Activated CD4-positive, CD25-positive, alpha-beta regulatory T cell treated with anti-CD3 and anti-CD28 coated beads, Interleukin-2, amount 50 U/mL, for 16 hours (primary cell): ENCODE measurements around the gene APLP2.
"Not testable (repeated sequence)": the region's sequence is repeated elsewhere in the genome, so short reads cannot be mapped to it uniquely, and the experiment has no call there.

Experiments used
- DNase-seq: peaks from one replicate; pipeline ENCODE4 v3.0.0-alpha.2; 2020; ENCODE audit warnings: low read depth, low spot score

Gene APLP2

DNA sequence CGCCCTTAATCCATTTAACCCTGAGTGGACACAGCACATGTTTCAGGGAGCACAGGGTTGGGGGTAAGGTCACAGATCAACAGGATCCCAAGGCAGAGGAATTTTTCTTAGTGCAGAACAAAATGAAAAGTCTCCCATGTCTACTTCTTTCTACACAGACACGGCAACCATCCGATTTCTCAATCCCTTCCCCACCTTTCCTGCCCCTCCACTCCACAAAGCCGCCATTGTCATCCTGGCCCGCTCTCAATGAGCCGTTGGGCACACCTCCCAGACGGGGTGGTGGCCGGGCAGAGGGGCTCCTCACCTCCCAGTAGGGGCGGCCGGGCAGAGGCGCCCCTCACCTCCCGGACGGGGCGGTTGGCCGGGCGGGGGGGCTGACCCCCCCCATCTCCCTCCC is 20.8 kb downstream of the APLP2 start:
- not testable (repeated sequence) for DNase-seq

DNA sequence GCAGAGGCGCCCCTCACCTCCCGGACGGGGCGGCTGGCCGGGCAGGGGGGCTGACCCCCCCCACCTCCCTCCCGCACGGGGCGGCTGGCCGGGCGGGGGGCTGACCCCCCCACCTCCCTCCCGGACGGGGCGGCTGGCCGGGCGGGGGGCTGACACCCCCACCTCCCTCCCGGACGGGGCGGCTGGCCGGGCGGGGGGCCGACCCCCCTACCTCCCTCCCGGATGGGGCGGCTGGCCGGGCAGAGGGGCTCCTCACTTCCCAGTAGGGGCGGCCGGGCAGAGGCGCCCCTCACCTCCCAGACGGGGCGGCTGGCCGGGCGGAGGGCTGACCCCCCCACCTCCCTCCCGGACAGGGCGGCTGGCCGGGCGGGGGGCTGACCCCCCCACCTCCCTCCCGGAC is 21.5 kb downstream of the APLP2 start:
- DNase-seq: not testable (repeated sequence)

DNA sequence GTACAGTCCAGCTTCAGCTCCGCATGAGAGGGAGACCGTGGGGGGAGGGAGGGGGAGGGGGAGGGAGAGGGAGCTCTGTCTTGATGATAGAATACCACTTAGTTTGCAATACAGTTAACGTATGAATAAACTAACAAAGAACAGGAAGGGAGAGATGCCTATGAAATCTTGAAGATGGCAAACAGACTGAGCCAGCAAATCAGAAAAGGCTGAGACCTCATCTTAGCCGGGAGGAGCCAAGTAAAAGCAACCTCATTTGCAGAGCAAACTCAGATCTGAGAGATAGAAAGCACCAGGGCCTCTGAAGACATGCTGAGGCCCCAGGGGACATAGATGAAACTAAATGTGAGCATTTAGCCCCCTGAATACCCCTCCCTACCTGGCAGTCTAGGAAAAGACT is 23.0 kb downstream of the APLP2 start:
- DNase-seq: no peak

DNA sequence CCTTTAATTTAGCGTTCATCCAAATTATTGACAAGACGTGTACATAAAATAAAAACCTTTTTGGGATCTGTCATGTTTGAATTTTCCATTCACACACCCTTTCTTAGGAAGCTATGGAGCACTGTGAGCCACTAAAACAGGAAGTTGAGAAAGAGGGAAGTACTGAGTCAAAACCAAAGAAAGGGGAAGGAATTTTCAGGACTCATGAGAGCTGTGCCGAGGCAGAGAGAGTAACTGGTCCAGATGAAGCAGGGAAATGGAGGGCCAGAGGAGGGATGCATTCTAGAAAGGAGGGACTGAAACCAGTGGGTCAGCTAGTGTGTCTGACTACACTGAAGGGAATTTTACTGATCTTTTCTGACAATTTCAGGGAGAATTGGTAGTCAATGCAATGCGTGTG is 24.9 kb downstream of the APLP2 start:
- DNase-seq: no peak

DNA sequence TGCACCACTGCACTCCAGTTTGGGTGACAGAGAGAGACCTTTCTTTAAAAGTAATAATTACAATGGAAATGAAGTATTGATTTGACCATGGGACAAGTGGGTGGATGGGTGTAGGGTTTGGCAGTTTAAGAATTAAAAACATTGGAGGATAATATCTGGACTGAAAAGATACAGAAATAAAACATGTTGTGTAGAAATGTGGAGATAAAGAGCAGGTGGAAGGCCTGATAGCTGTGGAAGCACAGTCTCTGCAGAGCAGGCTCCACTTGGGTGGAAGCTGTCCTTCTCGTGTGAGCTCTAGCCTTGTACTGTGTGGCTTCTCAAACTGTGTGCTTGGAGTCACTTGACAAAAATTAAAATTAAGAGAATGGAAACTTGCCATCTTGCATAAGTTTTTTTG is 25.6 kb downstream of the APLP2 start:
- DNase-seq: no peak

DNA sequence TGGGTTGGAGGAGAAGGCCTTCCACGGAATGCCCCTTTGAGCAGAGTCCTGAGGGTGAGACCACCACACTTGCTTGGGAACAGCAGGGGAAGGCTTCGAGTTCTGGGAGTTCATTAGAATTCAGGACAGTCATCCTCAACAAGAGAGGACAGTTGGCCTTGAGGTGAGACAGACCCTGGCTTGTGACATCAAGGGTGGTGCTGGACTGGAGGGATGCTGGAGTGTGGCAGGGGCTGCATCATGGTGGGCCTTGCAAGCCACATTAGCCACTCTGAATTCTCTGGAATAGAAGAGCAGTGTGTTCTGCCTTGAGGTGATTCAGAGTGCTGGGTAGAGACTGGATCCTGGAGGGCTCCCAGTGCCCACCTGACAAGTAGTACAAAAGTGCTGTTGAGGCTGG is 26.3 kb downstream of the APLP2 start:
- DNase-seq: no peak

DNA sequence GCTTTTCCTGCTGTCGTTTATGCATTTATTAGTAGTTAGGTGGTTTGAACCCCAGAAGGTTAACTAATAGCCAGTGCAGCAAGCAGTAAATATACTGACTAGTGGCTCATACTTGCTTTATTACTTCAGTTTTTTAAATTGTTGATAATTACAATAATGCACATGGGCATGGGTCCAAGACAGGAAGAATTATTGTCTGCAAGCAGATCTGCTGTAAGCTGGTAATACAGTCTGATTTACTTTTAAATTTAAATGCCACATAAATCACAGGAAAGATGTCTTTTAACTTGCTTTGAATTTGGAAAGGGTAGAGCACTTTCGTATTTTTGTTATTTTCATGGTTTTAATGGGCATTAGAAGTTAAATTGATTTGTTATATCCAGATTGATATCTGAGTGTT is 27.1 kb downstream of the APLP2 start:
- DNase-seq: no peak

DNA sequence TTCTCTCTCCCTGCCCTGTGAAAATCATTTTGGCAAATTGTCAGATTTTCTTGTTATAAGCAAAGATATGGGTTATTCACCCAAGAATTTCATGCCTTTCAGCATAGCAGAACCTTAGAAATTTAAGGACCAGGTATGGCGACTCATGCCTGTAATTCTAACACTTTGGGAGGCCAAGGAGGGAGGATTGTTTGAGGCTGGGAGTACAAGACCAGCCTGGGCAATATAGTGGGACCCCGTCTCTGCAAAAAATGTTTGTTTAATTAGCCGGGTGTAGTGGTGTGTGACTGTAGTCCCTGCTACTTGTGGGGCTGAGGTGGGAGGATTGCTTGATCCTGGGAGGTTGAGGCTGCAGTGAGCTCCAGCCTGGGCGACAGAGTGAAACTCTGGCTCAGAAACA is 27.6 kb downstream of the APLP2 start:
- DNase-seq: no peak

DNA sequence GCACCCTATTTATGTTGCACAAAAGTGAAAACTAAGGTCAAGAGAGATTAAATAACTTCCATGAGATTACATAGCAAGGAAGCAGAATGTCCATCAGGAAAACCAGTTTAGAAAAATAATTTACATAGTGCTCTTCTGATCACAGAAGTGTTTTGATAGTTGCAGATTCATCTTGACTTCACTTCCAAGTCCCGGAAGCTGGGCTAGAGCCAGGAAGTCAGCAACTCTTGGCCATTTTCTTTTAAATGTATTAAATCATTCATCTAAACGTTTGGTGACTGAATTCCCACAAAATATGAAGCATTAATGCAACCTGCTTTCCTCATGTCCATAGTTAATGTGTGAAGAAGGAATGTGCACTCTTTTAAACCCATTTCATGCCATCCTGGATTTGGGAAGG is 29.7 kb downstream of the APLP2 start:
- DNase-seq: no peak

DNA sequence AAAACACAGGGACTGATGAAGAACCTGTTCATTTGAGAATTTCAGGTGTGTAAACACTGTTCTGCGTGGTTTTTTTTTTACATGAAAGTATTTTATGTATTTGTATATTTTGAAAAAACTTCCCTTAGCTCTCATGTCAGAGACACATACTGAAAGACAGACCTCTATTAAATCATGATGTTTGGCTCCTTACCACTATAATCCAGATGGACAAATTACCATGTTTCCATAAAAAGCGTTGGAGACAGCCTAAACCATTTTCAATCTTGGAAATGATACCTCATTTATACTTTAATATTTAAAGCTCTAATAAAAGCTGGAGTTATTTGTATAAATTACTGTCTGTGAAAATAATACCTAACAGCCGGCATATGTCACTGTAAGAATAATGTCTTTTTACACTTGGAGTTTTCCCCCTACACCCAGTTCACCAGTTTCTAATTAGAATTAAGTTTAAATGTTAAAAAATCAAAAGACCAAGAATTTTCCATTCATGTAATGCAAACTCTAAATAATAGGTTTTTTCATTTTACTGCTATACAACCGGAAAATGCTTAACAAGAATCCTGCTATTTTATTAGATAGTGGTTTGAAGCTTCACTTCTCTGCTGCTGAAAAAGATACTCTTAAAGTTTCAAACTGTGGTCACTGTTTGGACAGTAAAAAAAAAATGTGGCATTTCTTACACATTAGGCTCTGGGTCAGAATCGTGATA is 30.8 kb downstream of the APLP2 start:
- no peak for DNase-seq

DNA sequence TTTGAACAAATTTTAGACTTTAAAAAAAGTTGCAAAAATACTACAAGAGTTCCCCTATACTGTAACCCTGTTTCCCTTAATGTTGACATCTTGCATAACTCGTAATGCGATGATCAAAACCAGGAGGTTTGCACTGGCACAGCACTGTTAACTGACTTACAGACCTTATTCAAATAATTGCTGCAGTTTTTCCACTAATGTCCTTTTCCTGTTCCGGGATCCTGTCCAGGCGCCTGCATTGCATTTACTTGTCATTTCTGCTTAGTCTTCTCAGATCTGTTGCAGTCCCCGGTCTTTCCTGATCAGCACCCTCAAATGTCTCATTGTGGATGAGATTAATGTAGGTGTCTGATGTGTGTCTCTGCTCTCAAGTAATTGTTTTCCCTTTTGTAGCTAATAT is 32.0 kb downstream of the APLP2 start:
- no peak for DNase-seq

DNA sequence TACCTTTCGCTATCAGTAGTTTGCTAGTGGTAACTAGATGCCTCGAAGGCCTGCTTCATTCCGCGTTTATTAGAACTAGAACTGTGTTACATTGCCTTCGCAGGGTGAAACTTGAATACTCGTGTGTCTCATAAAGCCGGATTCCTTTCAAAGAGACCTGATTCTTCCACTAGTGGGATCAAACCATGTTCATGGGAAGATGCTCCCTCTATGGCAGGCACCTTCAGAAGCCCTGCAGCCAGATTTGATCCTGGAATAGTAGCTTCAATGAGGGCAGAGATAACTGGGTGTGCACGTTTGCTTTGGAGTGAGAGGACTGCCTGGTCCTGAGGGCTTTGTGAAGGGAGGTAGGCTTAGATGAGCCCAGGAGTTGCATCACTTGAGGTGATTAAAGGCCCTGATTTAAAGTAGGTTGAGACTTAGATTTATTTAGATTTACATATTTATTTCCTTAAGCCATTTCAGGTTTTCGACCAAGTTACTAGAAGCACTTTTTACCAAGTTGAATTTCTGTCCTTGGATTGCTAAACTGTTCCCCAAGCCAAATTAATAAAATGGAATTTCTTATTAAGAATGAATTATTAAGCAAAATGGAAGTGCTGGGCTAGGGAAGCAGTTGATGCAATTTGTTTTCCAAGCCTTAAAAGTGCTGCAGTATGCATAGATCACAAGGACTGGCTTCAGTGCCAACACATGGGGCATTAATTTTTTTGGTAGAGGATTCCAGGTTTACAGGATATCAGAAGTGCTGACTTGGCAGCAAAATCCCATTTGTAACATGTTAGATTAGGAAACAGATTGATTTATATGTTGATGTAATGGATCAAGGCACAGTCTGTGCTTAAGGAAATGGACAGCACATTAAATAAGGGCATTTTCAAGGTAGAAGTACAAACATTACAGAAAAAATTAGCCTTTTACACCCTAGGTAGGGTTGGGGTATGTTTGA is 32.9 kb downstream of the APLP2 start:
- DNase-seq: no peak

DNA sequence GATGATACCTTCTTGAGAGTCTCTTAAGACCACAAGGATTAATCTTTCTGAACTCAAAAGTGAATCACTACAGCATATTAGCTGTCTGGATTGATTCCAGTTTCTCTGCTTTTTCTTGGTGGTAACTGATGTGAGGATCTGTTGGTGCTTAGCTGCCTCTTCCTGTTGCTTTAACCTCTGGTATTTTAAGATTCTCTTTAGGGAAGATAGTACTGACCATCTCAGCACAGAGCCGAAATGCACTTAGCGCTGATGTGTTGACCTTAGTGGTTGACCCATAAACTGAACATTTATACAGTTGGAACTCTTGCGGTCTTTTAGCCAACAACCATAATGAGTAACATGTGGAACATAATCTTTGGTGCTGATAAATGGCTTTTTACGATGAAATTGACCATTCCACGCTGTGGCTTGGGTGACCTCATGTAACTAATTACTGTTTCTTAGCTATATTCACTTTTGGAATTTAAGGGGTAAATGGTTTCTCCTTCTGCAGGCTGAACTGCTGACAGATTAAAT is 33.7 kb downstream of the APLP2 start:
- DNase-seq: no peak

DNA sequence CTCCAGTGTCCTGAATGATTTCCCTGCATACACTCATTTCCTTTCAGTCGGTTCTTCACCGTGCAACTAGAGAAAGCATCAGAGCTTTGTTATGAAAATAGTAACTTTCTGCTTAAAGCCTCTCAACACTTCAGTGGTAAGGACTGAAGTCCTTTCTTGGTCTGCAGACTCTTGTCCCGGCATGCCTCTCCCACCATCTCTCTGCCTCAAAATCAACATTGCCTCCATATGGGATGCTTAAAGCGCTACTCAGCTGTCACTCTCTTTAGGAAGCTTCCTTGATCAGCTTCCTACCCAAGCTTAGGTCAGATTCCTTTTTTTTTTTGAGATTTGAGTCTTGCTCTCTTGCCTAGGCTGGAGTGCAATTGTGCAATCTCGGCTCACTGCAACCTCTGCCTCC is 36.7 kb downstream of the APLP2 start:
- DNase-seq: no peak

DNA sequence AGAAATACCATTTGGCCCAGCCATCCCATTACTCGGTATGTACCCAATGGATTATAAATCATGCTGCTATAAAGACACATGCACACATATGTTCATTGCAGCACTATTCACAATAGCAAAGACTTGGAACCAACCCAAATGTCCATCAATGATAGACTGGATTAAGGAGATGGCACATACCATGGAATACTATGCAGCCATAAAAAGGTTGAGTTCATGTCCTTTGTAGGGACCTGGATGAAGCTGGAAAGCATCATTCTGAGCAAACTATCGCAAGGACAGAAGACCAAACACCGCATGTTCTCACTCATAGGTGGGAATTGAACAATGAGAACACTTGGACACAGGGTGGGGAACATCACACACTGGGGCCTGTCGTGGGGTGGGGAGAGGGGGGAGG is 39.0 kb downstream of the APLP2 start:
- not testable (repeated sequence) for DNase-seq

DNA sequence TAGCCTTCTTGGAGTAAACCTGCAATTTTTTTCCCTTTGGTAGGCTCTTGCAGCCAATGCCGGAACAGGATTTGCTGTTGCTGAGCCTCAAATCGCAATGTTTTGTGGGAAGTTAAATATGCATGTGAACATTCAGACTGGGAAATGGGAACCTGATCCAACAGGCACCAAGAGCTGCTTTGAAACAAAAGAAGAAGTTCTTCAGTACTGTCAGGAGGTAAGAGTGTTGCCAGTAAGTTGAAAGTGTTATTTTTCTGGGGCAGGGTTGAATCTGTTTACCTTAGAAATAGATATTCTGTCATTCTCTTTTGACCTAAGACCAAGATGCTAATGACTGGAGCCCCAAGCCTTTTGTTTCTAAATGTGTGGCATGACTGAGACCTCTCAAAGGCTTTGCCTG is 39.7 kb downstream of the APLP2 start:
- no peak for DNase-seq

DNA sequence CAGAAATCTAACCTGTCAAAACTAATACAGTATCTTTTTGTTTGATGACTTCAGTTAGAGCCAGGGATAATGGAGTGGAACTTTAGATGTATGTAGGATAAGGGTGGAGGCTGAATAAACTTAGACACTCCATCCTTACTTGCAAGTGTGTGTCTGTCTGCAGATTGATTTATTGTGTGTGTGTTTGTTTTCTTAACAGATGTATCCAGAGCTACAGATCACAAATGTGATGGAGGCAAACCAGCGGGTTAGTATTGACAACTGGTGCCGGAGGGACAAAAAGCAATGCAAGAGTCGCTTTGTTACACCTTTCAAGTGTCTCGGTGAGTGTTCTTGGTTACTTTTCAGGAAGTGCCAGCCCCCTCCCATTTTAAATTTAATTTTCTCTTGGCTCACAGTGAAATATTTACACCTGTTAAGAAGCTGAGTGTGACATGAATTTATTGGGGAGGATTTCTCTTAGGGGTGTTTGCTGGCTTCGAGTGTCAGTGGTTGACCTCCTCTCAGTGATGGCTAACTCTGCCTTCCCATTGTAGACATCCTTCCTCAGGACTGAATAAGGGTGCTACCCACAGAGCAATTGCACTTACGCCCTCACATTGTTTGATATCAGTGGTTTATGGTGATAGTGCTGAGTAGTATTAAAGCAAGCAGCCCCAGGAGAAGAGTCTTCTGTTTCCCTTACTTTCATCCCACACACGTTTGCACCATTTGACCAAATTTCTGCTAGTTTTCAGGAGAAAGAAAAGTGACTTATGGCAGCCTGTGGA is 40.8 kb downstream of the APLP2 start:
- DNase-seq: no peak

DNA sequence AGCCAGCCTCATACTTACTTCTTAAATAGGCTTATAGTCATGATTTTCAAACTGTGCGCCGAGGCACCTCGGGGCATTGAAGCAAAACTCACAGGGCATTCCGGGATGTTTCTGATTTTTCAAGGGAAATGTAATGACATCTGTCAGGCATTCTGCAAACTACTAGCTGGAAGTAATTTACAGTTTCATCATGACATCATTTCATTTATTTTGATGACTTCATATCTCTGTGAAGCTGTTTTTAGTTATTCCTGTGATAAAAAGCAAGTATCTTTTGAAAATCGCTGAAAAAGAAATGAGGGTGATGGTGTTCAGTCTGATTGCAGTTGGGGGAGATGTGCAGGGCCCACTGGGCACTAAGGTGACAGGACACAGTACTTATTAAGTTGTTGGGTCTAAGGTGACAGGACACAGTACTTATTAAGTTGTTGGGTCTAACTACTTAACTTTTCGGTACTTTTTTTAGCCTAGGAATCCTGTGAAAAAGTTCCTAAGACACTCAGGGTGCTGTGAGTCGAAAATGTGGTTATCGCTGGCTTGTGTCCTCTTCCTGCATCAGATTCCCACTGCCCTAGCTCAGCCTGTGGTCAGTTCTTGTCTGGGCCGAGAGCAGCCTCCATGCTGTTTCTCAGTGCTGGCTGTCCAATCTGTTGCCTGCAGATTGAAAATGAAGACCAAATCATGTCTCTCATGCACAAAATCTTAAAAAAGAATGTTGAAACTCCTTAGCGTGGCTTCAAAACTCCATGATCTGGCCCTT is 42.6 kb downstream of the APLP2 start:
- DNase-seq: no peak

DNA sequence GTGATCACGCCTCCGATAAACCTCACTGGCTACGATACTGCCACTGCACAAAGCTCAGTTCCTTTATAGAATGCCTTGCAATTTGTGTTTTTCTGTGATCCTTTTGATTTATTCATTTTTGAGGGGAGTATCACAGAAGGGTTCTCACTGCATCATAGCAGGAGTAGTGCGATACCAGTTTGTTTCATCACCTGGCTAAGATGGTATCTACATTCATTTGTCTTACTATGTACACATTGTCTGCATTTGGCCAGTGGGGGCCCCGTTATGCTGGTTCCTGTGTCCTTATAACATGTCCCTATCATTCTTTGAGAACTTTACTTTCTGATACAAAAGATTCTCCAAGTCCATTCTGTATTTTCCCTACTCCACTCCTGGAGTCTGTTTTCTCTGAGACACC is 44.6 kb downstream of the APLP2 start:
- no peak for DNase-seq

DNA sequence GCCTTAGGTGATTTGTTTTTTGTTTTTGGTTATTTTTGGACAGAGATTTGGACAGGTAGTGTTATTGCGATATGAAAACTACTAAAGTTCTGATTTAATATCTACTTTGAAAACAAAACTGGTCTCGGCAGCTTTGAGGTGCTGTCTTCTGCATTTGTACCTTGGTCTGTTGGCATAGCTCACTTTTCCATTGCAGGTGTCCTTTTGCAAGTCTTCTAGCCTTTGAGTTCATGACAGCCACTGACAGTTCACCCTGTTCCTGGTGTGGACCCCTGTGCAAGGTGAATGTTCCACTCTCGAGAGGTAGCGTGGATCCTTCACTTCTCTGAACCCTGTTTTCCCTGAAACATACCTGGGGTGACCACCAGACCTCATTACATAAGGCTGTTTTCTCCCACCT is 45.0 kb downstream of the APLP2 start:
- DNase-seq: no peak

DNA sequence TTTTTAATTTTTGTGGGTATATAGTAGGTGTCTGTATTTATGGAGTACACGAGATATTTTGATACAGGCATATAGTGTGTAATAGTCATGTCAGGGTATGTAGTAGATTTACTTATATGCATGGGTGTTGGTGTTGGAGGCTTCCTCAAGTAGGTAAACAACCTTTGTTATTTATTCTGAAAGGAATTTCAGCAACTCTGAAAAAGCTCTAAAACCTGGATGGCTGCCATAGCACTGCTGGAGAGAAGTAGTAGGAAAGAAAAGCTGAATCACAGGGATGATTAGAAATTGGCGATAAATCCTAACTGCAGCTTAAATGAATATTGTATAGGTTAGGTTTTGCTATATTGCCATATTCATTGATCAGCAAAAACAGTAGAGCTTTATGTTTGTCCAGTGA is 45.5 kb downstream of the APLP2 start:
- DNase-seq: no peak
